ENCODE measurements around the gene MMP25. TPM values are rescaled to one million over a fixed set of nuclear protein-coding genes. Genes with fewer than 3 reads are reported as not detected.
A peak's percentile ranks its signal among the peaks of the same experiment; 100 is the strongest.

Gene MMP25
- total and polyA plus RNA-seq, 9 of the 15 experiments (the other 6 are each of a cell fraction or from before 2014, with no cell fraction given) = 0.03 to 0.04 TPM; not detected in 7

- TF ChIP-seq, protein P1, sequence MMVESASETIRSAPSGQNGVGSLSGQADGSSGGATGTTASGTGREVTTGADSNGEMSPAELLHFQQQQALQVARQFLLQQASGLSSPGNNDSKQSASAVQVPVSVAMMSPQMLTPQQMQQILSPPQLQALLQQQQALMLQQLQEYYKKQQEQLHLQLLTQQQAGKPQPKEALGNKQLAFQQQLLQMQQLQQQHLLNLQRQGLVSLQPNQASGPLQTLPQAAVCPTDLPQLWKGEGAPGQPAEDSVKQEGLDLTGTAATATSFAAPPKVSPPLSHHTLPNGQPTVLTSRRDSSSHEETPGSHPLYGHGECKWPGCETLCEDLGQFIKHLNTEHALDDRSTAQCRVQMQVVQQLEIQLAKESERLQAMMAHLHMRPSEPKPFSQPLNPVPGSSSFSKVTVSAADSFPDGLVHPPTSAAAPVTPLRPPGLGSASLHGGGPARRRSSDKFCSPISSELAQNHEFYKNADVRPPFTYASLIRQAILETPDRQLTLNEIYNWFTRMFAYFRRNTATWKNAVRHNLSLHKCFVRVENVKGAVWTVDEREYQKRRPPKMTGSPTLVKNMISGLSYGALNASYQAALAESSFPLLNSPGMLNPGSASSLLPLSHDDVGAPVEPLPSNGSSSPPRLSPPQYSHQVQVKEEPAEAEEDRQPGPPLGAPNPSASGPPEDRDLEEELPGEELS (CRISPR knock-in tag; IDR thresholded peaks at IDR 0.05; ENCODE audit: borderline replicate concordance) = no peak
- TF ChIP-seq EZH2 (IDR thresholded peaks at IDR 0.05; ENCODE audit: borderline replicate concordance, low read depth, low read length) (no peak), ZSCAN32 (CRISPR knock-in tag; IDR thresholded peaks at IDR 0.05) (no peak), CREM (IDR thresholded peaks at IDR 0.05; ENCODE audit: low read depth) (0 out of 2 replicates have a peak, but pooled peaks have one; percentile 16), EGR1 (conservative IDR thresholded peaks at IDR 0.05) (no peak), TEAD1 (CRISPR knock-in tag; IDR thresholded peaks at IDR 0.05) (peak in 1 of 2 experiments; percentile 65; a peak in 1 of 4 replicates), AFF1 (IDR thresholded peaks at IDR 0.05; ENCODE audit: low read depth in 1 of 2, partially characterized antibody in 2 of 2) (no peak), ZNF830 (CRISPR knock-in tag; IDR thresholded peaks at IDR 0.05) (no peak), ZNF764 (CRISPR knock-in tag; IDR thresholded peaks at IDR 0.05; ENCODE audit: low read depth) (no peak), TCF3 (CRISPR knock-in tag; IDR thresholded peaks at IDR 0.05) (no peak), NCOA6 (IDR thresholded peaks at IDR 0.05) (no peak), HLTF (IDR thresholded peaks at IDR 0.05) (no peak), DIDO1 (tag; IDR thresholded peaks at IDR 0.05; ENCODE audit: low read depth) (no peak), TSC22D4 (tag; IDR thresholded peaks at IDR 0.05) (no peak), TRIM28 (IDR thresholded peaks at IDR 0.05) (no peak), TRIM25 (IDR thresholded peaks at IDR 0.05; ENCODE audit: borderline replicate concordance) (no peak)
- TF ChIP-seq, protein P2, sequence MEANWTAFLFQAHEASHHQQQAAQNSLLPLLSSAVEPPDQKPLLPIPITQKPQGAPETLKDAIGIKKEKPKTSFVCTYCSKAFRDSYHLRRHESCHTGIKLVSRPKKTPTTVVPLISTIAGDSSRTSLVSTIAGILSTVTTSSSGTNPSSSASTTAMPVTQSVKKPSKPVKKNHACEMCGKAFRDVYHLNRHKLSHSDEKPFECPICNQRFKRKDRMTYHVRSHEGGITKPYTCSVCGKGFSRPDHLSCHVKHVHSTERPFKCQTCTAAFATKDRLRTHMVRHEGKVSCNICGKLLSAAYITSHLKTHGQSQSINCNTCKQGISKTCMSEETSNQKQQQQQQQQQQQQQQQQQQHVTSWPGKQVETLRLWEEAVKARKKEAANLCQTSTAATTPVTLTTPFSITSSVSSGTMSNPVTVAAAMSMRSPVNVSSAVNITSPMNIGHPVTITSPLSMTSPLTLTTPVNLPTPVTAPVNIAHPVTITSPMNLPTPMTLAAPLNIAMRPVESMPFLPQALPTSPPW (CRISPR knock-in tag; IDR thresholded peaks at IDR 0.05) = peak; percentile 70
- TF ChIP-seq, protein P3, sequence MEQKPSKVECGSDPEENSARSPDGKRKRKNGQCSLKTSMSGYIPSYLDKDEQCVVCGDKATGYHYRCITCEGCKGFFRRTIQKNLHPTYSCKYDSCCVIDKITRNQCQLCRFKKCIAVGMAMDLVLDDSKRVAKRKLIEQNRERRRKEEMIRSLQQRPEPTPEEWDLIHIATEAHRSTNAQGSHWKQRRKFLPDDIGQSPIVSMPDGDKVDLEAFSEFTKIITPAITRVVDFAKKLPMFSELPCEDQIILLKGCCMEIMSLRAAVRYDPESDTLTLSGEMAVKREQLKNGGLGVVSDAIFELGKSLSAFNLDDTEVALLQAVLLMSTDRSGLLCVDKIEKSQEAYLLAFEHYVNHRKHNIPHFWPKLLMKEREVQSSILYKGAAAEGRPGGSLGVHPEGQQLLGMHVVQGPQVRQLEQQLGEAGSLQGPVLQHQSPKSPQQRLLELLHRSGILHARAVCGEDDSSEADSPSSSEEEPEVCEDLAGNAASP (IDR thresholded peaks at IDR 0.05) = no peak
Measured at GRCh38 chr16:3099732-3100499, 53.6 kb downstream of the MMP25 start (continued).

Data from K562 (cell line).